Chondrocyte (in vitro differentiated cells): ENCODE results near the gene GPR37. TPM values are rescaled to one million over a fixed set of nuclear protein-coding genes. Genes with fewer than 3 reads are reported as not detected.

Experiments used
- DNase-seq: peaks from one replicate; pipeline ENCODE4 v3.0.0; 2021; ENCODE audit warnings: mixed read lengths, low spot score
- H3K27ac Mint-ChIP-seq: one replicate; pipeline ENCODE4 v1.8.0; 2021; ENCODE audit warnings: mild to moderate bottlenecking, moderate library complexity, mixed read lengths; ENCODE audit not compliant: unreplicated experiment
- H3K27me3 Mint-ChIP-seq: 2 replicates; pipeline ENCODE4 v1.8.0; 2021; ENCODE audit warnings: low read depth, mixed read lengths
- H3K36me3 Mint-ChIP-seq: 2 replicates; pipeline ENCODE4 v1.8.0; 2021; ENCODE audit warnings: low read depth, mixed read lengths
- H3K4me1 Mint-ChIP-seq: 2 replicates; pipeline ENCODE4 v1.8.0; 2021; ENCODE audit warnings: low read depth, mild to moderate bottlenecking, mixed read lengths
- H3K4me3 Mint-ChIP-seq: one replicate; pipeline ENCODE4 v1.8.0; 2021; ENCODE audit warnings: mild to moderate bottlenecking, moderate library complexity, mixed read lengths; ENCODE audit not compliant: unreplicated experiment
- H3K9me3 Mint-ChIP-seq: 2 replicates; pipeline ENCODE4 v1.8.0; 2021; ENCODE audit warnings: low read depth, mixed read lengths
- total RNA-seq: library from RNA; stranded (reverse); gene quantifications from 3 replicates; pipeline ENCODE4 v1.2.1, GENCODE V29; 2021
- TF ChIP-seq, protein P1 (sequence below): fragments of 200-600 bp; sonication (generic); IDR thresholded peaks from 2 replicates; pipeline ENCODE4 v1.5.0; 2021; ENCODE audit warnings: antibody characterized with exemption, mild to moderate bottlenecking, moderate library complexity

Gene GPR37
- total RNA-seq, 1 donor from 2014 or later, result 1.6 TPM

DNA sequence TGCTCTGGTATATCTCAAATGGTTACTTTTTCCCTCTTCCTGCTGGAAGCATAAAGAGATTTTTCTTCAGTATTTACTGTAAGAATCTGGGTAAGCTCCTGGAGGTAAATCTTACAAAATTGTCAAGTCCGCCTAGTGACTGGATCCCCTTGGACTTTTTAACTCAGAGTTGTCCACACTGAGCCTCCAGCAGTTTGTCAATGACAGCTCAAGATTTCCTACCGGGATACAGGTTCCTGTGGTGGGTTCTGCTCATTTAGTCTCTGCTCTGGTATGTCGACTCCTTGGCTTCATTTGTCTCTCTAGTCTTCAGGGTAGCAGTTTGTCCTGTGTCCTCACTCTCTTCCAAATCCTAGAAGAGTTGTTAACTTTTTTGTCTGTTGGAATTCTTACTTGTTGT lies 27.0 kb downstream of the GPR37 start:
- Mint-ChIP-seq H3K9me3 (peaks cover 12% of the 10 kb centered on the region), H3K4me3 (no peak overlapping the region), H3K4me1 (peaks cover 7% of the 10 kb centered on the region), H3K27me3 (no peaks in the 10 kb centered on the region), H3K36me3 (no peaks in the 10 kb centered on the region), H3K27ac (no peak overlapping the region)
- TF ChIP-seq, protein P1, sequence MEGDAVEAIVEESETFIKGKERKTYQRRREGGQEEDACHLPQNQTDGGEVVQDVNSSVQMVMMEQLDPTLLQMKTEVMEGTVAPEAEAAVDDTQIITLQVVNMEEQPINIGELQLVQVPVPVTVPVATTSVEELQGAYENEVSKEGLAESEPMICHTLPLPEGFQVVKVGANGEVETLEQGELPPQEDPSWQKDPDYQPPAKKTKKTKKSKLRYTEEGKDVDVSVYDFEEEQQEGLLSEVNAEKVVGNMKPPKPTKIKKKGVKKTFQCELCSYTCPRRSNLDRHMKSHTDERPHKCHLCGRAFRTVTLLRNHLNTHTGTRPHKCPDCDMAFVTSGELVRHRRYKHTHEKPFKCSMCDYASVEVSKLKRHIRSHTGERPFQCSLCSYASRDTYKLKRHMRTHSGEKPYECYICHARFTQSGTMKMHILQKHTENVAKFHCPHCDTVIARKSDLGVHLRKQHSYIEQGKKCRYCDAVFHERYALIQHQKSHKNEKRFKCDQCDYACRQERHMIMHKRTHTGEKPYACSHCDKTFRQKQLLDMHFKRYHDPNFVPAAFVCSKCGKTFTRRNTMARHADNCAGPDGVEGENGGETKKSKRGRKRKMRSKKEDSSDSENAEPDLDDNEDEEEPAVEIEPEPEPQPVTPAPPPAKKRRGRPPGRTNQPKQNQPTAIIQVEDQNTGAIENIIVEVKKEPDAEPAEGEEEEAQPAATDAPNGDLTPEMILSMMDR, result no peak
- DNase-seq, result no peak

DNA sequence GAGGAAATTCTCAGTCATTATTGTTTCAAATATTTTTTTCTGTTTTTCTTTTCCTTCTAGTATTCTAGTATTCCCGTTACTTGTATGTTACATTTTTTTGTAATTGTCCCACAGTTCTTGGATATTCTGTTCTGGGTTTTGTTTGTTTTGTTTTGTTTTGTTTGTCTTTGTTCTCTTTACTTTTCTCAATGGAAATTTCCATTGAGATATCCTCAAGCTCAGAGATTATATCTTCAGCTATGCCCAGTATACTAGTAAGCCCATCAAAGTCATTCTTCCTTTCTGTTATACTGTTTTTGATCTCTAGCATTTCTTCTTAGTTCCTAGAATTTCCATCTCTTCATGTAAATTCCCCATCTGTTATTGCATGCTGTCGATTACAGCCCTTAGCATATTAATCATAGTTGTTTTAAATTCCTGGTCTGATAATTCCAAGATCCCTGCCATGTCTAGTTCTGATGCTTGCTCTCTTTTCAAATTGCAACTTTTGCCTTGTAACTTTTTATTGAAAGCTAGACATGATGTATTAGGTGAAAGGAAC lies 27.8 kb downstream of the GPR37 start:
- no peaks in the 10 kb centered on the region for H3K36me3 Mint-ChIP-seq
- peaks cover 7% of the 10 kb centered on the region for H3K4me1 Mint-ChIP-seq
- no peaks in the 10 kb centered on the region for H3K27me3 Mint-ChIP-seq
- H3K27ac Mint-ChIP-seq, result no peak overlapping the region
- H3K9me3 Mint-ChIP-seq, result peaks cover 12% of the 10 kb centered on the region
- DNase-seq, result no peak
- TF ChIP-seq, protein P1, result no peak
- H3K4me3 Mint-ChIP-seq, result no peak overlapping the region

DNA sequence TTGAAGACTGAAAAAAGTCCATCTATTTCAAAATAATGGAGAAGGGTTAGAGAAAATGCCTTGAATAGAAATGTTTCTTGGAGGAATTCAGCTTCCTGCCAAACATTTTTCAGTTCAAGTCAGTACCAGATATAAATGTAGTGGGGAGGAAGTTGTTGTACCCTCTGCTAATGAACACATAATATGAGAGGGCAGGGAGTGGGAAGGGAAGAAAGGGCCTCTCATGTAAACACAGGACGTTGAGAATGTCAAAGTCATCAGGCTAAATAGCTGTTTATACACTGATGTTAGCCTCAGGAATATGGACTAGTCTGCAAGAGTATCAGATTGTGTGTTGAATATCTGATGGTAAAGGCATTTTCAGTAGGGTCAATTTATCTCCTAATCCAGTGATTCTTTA lies 37.0 kb downstream of the GPR37 start:
- Mint-ChIP-seq H3K36me3 (no peaks in the 10 kb centered on the region), H3K4me3 (no peak overlapping the region), H3K9me3 (peaks cover 4% of the 10 kb centered on the region), H3K4me1 (no peaks in the 10 kb centered on the region), H3K27ac (no peak overlapping the region), H3K27me3 (no peaks in the 10 kb centered on the region)
- no peak for DNase-seq
- TF ChIP-seq, protein P1, result no peak

DNA sequence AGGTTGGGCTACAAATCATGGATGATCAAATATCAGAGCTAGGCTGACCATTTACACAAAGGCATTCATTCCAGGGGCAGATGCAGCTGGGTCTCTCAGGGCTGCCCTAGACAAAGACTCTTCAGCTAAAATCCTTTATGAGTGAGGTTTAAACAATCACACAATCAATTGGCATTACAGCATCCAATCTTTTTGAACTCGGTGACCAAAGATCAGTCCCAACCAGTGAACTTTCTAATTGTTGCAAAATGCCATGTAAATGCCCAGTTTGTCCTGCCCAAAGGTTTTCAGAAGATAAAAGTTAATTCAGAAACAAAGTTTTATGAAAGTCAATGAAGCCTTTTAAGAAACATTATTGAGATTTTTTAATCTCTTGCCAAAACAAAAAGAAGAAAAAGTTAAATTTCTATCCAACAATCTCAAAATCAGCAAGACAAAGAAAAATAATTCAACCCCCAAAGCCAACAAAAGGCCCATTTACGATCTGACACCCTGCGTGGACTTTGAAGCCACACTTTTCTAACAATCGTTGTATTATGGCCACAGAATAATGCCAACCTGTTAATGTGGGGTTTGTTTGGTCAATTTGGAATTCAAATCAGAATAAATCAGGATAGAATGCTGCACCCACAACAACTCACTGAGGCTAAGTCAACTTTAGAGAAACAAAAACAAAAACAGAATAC lies 40.9 kb downstream of the GPR37 start:
- H3K27ac Mint-ChIP-seq, result no peak overlapping the region
- peaks cover 15% of the 10 kb centered on the region for H3K4me1 Mint-ChIP-seq
- no peak for DNase-seq
- H3K27me3 Mint-ChIP-seq, result no peaks in the 10 kb centered on the region
- H3K36me3 Mint-ChIP-seq, result no peaks in the 10 kb centered on the region
- TF ChIP-seq, protein P1, result no peak
- H3K4me3 Mint-ChIP-seq, result no peak overlapping the region
- H3K9me3 Mint-ChIP-seq, result peaks cover 4% of the 10 kb centered on the region

DNA sequence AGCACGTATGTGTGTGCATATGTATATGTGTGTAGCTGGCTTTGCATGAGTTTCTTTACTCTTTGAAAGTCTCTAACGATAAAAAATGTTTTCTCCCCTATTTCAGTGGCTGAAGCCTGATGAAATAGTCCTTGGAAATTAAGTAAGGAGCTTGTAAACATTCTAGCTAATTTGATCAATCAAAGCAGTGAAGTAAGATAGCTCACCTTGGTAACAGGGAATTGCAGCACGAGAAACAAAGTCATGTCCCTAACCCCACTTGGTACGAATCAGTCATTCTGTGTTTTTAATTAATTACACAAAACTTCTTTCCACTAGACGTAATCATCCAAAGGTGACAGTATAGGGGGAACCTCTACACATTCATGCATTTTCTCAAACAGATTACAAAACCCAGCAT lies 41.5 kb downstream of the GPR37 start:
- no peak for DNase-seq
- Mint-ChIP-seq H3K36me3 (no peaks in the 10 kb centered on the region), H3K27ac (no peak overlapping the region), H3K9me3 (no peaks in the 10 kb centered on the region), H3K4me1 (peaks cover 15% of the 10 kb centered on the region), H3K27me3 (no peaks in the 10 kb centered on the region), H3K4me3 (no peak overlapping the region)
- TF ChIP-seq, protein P1, result no peak
